ENCODE data around the gene CPT1B. TPM values are rescaled to one million over a fixed set of nuclear protein-coding genes. Genes with fewer than 3 reads are reported as not detected.
A peak's percentile ranks its signal among the peaks of the same experiment; 100 is the strongest.

Gene CPT1B
- total and polyA plus RNA-seq, 2 donors (not counting 1 experiment from before 2014, with no cell fraction given) = 0.82 to 4.8 TPM

DNA sequence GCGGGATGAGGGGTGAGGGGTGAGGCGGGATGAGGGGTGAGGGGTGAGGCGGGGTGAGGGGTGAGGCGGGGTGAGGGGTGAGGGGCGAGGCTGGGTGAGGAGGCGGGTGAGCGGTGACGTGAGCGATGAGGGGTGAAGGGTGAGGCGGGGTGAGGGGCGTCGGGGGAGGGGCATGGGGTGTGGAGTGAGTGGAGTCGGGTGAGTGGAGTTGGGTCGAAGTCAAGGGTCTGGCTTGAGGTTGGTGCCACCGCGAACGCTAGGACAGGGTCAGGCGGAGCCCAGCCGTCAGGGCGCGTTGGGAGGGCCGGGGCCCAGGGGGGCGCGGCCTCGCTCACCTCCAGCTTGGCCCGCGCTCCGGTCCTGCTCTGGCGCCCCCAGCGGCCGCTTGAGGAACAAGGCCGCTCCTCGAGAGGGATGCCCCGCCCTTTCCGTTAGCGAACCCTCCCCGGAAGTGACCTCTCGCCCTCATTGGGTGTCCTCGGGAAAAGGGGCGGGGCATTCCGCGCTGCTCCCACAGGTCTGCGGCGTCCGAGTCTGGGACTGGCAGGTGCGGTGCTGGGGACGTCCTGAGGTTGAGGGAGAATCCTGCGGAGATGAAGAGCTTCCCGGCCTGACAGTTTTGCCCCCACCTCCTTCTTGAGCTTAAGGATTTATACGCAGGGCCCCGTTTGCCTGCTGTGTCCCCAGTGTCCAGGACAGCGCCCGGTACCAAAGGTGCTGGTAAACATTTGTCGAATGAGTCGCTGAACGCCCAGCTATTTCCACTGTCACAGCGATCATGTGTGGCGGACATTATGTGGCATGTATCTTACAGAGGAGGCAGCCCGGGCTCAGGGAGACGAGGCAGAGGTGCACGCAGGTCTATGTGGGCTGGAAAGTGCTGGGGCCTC is 15.5 kb downstream of the CPT1B start, which contains the start of gene SYCE3:
TSS of gene SYCE3 (minus strand) at position 397 of the 890 bp plus-strand sequence. CDS start 6,514 bp downstream, outside the sequence.
- peak within 1 kb of the TSS; percentile 97 for H3K4me2 ChIP-seq (ENCODE audit: extremely low read depth, insufficient read depth, low read length)
- no peak within 1 kb of the TSS for H3K27ac ChIP-seq (ENCODE audit: insufficient read depth, low read length)
- H3K9me3 ChIP-seq (ENCODE audit: control insufficient read depth, insufficient read depth, low read depth, low read length) = no peaks in the 10 kb centered on the region
- DNase-seq (ENCODE audit: low read depth in 2 of 2) = peak; percentile 72 to 83
- no peaks in the 10 kb centered on the region for H4K20me1 ChIP-seq (ENCODE audit: control insufficient read depth, extremely low read depth, insufficient read depth, low read length)
- H3K4me1 ChIP-seq (ENCODE audit: control insufficient read depth, extremely low read depth, insufficient read depth, low read length) = peaks cover 3% of the 10 kb centered on the region
- H3K79me2 ChIP-seq (ENCODE audit: control insufficient read depth, insufficient read depth, low read length) = no peaks in the 10 kb centered on the region
- peak; percentile 26 for TF ChIP-seq EZH2 (IDR thresholded peaks at IDR 0.05; ENCODE audit: low read length, missing control alignments)
- TF ChIP-seq, protein P1, sequence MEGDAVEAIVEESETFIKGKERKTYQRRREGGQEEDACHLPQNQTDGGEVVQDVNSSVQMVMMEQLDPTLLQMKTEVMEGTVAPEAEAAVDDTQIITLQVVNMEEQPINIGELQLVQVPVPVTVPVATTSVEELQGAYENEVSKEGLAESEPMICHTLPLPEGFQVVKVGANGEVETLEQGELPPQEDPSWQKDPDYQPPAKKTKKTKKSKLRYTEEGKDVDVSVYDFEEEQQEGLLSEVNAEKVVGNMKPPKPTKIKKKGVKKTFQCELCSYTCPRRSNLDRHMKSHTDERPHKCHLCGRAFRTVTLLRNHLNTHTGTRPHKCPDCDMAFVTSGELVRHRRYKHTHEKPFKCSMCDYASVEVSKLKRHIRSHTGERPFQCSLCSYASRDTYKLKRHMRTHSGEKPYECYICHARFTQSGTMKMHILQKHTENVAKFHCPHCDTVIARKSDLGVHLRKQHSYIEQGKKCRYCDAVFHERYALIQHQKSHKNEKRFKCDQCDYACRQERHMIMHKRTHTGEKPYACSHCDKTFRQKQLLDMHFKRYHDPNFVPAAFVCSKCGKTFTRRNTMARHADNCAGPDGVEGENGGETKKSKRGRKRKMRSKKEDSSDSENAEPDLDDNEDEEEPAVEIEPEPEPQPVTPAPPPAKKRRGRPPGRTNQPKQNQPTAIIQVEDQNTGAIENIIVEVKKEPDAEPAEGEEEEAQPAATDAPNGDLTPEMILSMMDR (conservative IDR thresholded peaks at IDR 0.05 in 1 of 2, IDR thresholded peaks at IDR 0.05 in 1 of 2; ENCODE audit: low read depth in 1 of 2, low read length in 2 of 2) = peak; percentile 61 to 64
- peak within 1 kb of the TSS; percentile 97 for H2AFZ ChIP-seq (ENCODE audit: low read length)
- peak within 1 kb of the TSS; percentile 65 to 84 (median 80) for H3K4me3 ChIP-seq (replicated peaks in 1 of 4; ENCODE audit: control extremely low read depth in 1 of 4, insufficient read depth in 1 of 4, low read depth in 3 of 4, low read length in 4 of 4)
- H3K9ac ChIP-seq (ENCODE audit: insufficient read depth, low read length) = no peak within 1 kb of the TSS
- H3K36me3 ChIP-seq (ENCODE audit: control insufficient read depth, insufficient read depth, low read length) = no peaks in the 10 kb centered on the region
- peaks cover 6% of the 10 kb centered on the region for H3K27me3 ChIP-seq (ENCODE audit: control insufficient read depth, insufficient read depth, low read length)

DNA sequence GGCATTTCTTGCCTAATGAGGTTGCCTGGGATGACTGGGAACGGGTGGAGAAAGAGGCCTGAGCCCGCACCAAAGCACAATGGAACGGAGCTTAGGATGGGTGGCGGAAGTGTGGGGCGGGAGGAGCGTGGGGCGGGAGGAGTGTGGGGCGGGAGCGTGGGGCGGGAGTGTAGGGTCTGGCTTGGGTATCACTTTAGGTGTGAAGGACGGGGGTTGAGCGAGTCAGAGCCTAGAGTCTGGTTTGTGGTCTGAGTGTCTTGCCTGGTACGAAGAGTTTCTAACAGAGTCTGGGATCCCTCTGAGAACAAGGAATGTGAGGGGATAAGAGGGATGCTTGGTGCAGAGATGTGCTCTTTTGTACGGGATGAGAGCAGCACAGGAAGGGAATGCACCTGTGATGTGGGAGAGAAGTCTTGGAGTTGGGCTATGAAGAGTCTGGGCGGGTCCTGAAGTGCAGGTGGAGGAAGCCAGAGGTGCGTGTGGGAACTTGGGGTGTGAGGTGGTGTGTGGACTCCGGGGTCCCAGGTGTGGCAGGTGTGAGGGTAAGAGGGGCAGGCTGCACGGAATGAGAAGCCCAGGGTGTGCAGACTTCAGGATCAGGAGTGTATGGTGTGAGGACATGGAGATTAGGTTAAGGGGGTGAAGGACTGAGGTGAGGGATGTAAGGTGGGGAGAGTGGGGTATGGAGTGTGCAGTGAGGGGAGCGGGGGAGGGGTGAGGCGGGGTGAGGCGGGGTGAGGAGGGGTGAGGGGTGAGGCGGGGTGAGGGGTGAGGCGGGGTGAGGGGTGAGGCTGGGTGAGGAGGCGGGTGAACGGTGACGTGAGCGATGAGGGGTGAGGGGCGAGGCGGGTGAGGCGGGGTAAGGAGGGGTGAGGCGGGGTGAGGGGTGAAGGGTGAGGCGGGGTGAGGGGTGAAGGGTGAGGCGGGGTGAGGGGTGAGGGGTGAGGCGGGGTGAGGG is 16.5 kb downstream of the CPT1B start:
- no peak for TF ChIP-seq EZH2 (IDR thresholded peaks at IDR 0.05; ENCODE audit: low read length, missing control alignments)
- TF ChIP-seq, protein P1 (conservative IDR thresholded peaks at IDR 0.05 in 1 of 2, IDR thresholded peaks at IDR 0.05 in 1 of 2; ENCODE audit: low read depth in 1 of 2, low read length in 2 of 2) = no peak
- H3K4me3 ChIP-seq (replicated peaks in 1 of 4; ENCODE audit: control extremely low read depth in 1 of 4, insufficient read depth in 1 of 4, low read depth in 3 of 4, low read length in 4 of 4) = no peak overlapping the region
- no peaks in the 10 kb centered on the region for H3K9me3 ChIP-seq (ENCODE audit: control insufficient read depth, insufficient read depth, low read depth, low read length)
- peaks cover 3% of the 10 kb centered on the region for H3K4me1 ChIP-seq (ENCODE audit: control insufficient read depth, extremely low read depth, insufficient read depth, low read length)
- no peak overlapping the region for H3K4me2 ChIP-seq (ENCODE audit: extremely low read depth, insufficient read depth, low read length)
- peaks cover 6% of the 10 kb centered on the region for H3K27me3 ChIP-seq (ENCODE audit: control insufficient read depth, insufficient read depth, low read length)
- no peaks in the 10 kb centered on the region for H4K20me1 ChIP-seq (ENCODE audit: control insufficient read depth, extremely low read depth, insufficient read depth, low read length)
- no peak overlapping the region for H3K27ac ChIP-seq (ENCODE audit: insufficient read depth, low read length)
- no peaks in the 10 kb centered on the region for H3K36me3 ChIP-seq (ENCODE audit: control insufficient read depth, insufficient read depth, low read length)
- H2AFZ ChIP-seq (ENCODE audit: low read length) = no peak overlapping the region
- no peaks in the 10 kb centered on the region for H3K79me2 ChIP-seq (ENCODE audit: control insufficient read depth, insufficient read depth, low read length)
- no peak overlapping the region for H3K9ac ChIP-seq (ENCODE audit: insufficient read depth, low read length)
- DNase-seq (ENCODE audit: low read depth in 2 of 2) = no peak

DNA sequence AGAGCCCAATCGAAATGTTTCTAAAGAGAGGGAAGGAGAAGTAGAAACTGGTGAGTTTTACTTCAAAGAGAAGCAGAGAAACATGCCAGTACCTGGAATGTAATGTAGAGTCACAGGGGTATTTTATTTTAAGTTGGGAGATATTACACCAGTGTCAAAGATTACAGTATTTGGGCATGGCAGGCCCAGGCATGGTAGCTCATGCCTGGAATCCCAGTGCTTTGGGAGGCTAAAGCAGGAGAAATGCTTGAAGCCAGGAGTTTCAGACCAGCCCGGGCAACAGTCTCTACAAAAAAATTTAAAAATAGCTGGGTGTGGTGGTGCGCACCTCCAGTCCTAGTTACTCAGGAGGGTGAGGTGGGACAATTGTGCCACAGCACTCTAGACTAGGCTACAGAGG is 18.2 kb downstream of the CPT1B start:
- peaks cover 3% of the 10 kb centered on the region for H3K4me1 ChIP-seq (ENCODE audit: control insufficient read depth, extremely low read depth, insufficient read depth, low read length)
- H3K79me2 ChIP-seq (ENCODE audit: control insufficient read depth, insufficient read depth, low read length) = no peaks in the 10 kb centered on the region
- H3K36me3 ChIP-seq (ENCODE audit: control insufficient read depth, insufficient read depth, low read length) = no peaks in the 10 kb centered on the region
- H3K4me2 ChIP-seq (ENCODE audit: extremely low read depth, insufficient read depth, low read length) = no peak overlapping the region
- H2AFZ ChIP-seq (ENCODE audit: low read length) = no peak overlapping the region
- no peak overlapping the region for H3K27ac ChIP-seq (ENCODE audit: insufficient read depth, low read length)
- DNase-seq (ENCODE audit: low read depth in 2 of 2) = no peak
- H3K9me3 ChIP-seq (ENCODE audit: control insufficient read depth, insufficient read depth, low read depth, low read length) = no peaks in the 10 kb centered on the region
- H3K9ac ChIP-seq (ENCODE audit: insufficient read depth, low read length) = no peak overlapping the region
- H3K4me3 ChIP-seq (replicated peaks in 1 of 4; ENCODE audit: control extremely low read depth in 1 of 4, insufficient read depth in 1 of 4, low read depth in 3 of 4, low read length in 4 of 4) = no peak overlapping the region
- H3K27me3 ChIP-seq (ENCODE audit: control insufficient read depth, insufficient read depth, low read length) = peaks cover 6% of the 10 kb centered on the region
- TF ChIP-seq EZH2 (IDR thresholded peaks at IDR 0.05; ENCODE audit: low read length, missing control alignments) = no peak
- TF ChIP-seq, protein P1 (conservative IDR thresholded peaks at IDR 0.05 in 1 of 2, IDR thresholded peaks at IDR 0.05 in 1 of 2; ENCODE audit: low read depth in 1 of 2, low read length in 2 of 2) = no peak
- no peaks in the 10 kb centered on the region for H4K20me1 ChIP-seq (ENCODE audit: control insufficient read depth, extremely low read depth, insufficient read depth, low read length)
